ENCODE data around the gene PDE4A.
A peak's percentile ranks its signal among the peaks of the same experiment; 100 is the strongest.
"Not testable (repeated sequence)": the region's sequence is repeated elsewhere in the genome, so short reads cannot be mapped to it uniquely, and the experiment has no call there.

The PDE4A gene

DNA sequence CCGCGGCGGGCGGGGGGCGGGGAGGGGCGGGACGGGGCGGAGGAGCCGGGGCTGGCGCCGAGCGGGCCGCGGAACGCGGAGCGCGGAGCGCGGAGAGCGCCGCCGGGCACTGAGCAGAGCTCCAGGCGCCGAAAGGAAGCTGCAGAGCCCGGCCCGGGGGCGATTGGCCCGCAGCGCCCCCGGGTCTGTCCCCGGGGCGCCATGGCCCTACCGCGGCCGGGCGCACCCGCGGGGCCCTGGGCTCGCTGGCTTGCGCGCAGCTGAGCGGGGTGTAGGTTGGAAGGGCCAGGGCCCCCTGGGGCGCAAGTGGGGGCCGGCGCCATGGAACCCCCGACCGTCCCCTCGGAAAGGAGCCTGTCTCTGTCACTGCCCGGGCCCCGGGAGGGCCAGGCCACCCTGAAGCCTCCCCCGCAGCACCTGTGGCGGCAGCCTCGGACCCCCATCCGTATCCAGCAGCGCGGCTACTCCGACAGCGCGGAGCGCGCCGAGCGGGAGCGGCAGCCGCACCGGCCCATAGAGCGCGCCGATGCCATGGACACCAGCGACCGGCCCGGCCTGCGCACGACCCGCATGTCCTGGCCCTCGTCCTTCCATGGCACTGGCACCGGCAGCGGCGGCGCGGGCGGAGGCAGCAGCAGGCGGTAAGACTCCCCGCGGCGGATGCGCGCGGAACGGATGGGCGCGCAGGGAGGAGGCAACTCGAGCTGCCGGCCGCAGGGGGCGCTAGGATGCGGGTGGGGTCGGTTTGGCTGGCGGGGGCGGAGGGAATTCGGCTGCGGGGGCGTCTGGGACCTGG, at the start of gene PDE4A:
PDE4A (plus strand) TSS at position 95 of the 796 bp plus-strand sequence; CDS start at position 322, 227 bp downstream.
- peak in 2 of 4 experiments; percentile 34 to 41 for DNase-seq

DNA sequence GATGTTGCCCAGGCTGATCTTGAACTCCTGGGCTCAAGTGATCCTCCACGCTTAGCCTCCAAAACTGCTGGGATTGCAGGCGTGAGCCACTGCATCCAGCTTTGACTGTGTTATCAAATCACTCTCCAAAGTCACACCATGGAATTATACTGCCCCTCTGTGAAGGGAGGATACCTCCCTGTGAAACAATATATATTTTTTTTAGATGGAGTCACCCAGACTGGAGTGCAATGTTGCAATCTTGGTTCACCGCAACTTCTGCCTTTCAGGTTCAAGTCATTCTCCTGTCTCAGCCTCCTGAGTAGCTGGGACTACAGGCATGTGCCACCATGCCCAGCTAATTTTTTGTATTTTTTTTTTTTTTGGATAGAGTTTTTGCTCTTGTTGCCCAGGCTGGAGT, 47.6 kb upstream of the PDE4A start:
- DNase-seq: no peak

DNA sequence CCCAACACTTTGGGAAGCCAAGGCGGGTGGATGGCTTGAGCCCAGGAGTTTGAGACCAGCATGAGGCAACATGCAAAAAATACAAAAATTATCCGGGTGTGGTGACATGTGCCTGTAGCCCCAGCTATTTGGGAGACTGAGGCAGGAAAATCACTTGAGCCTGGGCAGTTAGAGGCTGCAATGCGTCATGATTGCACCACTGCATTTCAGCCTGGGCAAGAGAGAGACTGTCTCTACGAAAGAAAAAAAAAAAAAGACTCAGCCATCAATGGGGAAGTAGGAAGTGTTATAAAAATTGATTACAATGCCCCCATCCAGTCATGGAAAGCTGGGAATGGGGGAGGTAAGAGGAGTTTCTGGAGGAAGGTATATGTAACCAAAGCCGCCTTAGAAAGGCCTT, 45.4 kb upstream of the PDE4A start:
- DNase-seq: no peak

GRCh38 chr19:10377140-10377640, 43.1 kb upstream of the PDE4A start:
- DNase-seq: not testable (repeated sequence)

GRCh38 chr19:10378124-10378523, 42.2 kb upstream of the PDE4A start:
- no peak for DNase-seq

GRCh38 chr19:10379880-10380312, 40.4 kb upstream of the PDE4A start:
- no peak for DNase-seq

DNA sequence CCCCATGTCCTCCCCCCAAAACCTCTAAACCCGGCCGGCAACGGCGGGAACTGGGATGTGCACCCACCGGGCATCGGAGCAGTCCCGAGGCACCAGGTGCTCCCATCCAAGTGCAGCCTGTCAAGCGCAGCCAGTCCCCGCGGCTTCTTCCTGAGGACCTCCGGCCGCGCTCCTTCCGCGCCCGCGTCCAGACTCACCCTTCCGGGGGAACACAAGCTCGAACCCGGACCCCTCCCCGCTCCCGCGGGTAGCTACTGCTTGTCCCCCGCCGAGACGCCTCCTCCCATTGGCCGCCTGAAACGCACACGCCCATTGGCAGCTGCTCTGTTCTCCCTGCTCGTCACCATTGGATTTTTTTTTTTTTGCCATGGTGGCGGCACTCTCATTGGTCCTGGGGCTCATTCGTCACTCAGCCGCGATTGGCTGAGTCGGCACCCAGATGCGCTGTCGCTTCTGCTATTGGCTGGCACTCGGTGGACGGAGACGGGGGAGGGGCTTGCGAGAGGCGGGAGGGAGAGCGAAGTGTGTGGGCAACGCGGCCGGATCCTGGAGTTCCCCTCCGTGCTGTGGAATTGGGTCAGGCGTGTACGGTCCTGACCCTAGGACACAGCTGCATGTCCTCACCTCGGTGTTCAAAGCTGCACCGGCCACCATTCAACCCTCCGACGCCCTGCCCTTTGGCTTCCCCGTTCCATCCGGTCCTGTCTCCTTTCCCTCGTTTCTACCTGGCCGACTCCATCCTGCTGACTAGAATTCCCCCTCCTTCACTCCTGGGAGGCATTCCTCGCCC, 39.8 kb upstream of the PDE4A start, which contains the start of gene TYK2:
TYK2 (minus strand) TSS at position 260 of the 790 bp plus-strand sequence. CDS start 2,166 bp downstream, outside the sequence.
- DNase-seq: peak; percentile 91 to 94 (median 92)

- DNase-seq: not testable (repeated sequence)
These were observed 37.2 kb upstream of the PDE4A start for GRCh38 chr19:10383223-10383499.

GRCh38 chr19:10384580-10384979, 35.8 kb upstream of the PDE4A start:
- no peak for DNase-seq

GRCh38 chr19:10388957-10389356, 31.4 kb upstream of the PDE4A start:
- DNase-seq: peak; percentile 67 to 83 (median 80)

DNA sequence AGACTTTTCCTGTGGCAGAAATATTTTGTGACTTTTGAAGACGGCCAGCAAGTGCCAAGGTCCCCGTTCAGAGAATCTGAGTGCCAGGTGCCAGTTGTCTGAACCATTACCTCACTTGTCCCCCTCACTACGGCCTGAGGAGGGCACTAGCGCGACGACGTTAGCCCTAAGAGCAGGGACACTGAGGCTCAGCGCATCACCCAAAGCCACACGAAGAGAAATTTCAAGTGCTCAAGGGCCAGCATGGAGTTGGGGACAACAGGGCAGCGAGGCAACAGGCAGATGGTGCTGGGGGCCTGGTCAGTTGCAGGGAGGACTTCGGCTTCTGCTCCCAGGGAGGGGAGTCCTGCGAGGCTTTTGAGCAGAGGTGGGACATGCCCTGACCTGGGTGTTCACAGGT, 30.5 kb upstream of the PDE4A start:
- no peak for DNase-seq

DNA sequence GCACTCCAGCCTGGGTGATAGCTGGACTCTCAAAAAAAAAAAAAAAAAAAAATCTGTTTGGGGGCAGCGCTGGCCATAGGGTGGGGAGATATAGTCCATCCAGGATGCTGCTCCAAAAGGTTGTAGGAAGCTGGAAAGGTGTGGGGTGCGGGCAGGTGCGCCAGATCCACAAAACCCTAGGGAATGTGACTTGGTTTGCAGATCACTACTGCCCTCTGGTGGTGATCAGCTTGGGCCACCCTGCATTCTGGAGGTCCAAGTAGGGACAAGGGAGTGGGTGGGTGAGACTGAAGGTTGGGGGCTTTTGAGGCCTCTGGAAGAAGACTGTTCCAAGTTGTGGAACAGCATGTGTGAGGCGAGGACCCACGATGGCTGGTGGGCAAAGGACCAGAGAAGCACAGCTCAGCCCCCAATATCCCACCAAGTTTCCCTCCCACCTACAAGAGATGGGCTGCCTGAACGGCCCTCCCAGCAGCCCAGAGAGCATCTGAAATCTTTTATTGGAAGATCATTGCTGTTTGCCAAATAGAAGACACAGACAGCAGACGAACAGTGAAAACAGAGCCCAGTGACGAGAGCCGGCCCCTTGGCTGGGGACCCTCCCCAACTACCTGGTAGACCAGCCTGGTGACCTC, 29.6 kb upstream of the PDE4A start:
- peak in 3 of 4 experiments; percentile 15 to 40 (median 34) for DNase-seq

DNA sequence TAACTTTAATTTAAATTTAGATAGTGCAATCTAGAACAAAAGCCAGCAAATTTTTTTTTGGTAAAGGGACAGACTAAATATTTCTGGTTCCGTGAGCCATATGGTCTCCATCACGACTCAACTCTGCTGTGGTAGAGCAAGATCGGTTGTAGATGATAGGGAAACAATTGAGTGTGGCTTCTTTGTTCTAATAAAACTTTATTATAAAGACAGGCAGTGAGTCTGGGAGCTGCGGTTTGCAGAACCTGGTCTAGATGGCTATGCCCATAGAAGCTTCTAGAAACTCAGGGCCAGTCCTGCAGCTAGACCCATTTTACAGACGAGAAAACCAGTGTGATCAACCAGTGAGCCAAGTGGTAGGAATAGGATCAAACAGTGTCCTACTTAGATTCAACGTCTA, 28.2 kb upstream of the PDE4A start:
- no peak for DNase-seq

DNA sequence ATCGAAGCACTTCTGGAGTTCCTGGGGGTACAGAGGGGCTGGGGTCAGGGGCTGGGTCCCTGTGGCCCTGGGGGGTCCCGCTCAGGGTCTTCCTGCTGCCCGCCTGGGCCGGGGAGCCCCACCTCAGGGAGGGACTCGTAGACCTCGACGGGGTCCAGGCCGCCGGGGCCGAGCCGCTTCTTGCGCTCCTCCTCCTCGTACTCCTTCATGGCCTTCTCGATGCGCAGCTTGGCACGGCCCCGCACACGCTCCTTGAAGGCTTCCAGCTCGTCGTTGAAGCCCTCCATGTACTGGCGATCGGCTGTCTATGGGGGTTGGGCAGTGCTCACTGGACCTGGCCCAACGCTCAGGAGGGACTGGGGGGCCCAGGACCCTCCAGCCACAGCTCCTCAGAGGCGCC, 27.2 kb upstream of the PDE4A start:
- DNase-seq: no peak

DNA sequence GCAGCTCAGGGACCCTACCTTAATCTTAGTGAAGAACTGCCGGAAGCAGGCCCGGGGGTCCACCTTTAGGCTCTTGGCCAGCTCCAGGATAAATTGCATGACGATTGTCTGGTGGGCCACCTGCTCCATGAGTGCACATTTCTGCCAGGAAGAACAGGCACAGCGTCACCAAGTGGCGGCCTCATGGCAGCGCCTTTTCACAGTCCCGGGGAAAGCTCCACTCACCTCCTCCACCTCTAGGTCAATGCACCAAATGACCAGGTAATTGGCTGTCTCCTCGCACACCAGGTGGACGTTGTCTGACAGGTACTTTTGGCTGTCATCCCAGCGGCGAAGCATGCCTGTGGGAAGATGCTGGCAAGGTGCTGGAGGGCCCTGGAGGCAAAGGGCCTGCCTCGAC, 25.3 kb upstream of the PDE4A start:
- no peak for DNase-seq

DNA sequence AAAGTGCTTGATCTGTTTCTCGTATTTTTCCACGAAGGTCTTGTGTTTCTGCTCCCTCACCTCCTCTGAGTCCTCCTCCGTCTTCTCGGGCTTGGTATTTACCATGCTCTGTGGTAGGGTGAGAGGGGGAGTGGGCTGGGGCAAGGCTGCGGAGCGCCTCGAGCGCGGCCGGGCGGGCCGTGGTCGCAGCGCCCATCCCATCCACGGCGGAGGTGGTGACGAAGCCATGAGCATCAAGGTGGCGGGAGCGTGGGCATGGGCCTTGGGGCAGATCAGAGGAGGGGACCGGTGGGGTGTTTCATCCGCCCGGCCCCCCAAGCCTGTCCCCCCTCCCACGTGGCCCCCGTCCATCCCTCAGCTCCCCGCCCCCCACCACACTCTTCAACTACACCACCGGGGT, 24.9 kb upstream of the PDE4A start:
- no peak for DNase-seq

DNA sequence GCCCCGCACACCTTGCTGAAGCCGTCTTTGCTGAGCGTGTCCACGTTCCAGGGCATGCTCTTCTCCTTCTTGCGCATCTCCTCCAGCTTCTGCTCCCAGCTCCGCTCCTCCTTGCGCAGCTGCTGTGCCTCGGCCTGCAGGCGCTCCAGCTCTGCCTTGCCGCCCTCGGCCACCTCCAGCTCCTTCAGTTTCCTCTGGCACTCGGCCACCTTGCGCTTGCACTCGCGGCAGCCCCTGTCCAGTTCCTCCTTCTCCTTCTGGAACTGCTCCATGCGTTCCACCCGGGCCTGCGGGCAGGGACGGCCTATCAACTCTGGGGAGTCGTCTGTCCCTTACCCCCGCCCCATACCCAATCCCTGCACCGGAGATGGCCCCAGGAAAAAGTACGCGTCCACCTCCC, 24.4 kb upstream of the PDE4A start:
- DNase-seq: no peak

- no peak for DNase-seq
These were observed 21.5 kb upstream of the PDE4A start for GRCh38 chr19:10398819-10399218.

DNA sequence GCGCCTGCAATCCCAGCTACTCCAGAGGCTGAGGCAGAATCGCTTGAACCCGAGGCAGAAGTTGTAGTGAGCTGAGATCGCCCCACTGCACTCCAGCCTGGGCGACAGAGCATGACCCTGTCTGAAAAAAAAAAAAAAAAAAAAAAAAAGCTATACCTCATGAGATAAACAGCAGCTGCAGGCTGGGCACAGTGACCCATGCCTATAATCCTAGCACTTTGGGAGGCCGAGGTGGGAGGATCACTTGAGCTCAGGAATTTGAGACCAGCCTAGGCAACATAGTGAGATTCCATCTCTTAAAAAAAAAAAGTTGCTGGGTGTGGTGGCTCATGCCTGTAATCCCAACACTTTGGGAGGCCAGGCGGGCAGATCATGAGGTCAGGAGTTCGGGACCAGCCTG, 21.0 kb upstream of the PDE4A start:
- not testable (repeated sequence) for DNase-seq

GRCh38 chr19:10399878-10400277, 20.5 kb upstream of the PDE4A start:
- DNase-seq: no peak

DNA sequence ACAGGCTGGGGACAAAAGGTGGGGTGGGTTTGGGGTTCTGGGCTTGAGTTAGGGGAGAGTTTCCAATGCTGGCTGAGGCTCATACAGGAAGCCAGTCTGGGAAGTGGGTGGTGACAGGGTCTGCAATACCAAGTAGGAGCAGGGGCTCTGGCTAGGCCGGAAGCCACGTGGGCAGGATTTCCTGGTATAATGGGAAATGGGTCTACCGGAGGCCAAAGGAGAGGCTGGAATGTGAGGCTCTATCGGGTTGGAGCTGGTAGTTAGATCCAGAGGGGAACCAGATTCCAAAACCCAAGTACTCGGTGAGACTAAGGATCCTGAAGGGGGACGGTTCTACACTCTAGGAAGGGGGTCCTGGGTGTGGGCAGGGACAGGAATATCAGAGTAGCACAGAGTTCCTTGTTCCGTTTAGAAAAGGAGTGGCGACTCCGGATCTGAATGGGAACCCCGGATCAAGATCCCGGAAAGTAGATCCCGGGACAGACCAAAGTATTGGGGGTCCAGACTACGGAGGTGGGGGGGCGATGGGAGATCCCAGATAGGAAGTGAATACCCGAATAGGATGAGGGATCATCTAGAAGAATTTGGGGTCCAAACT, 17.8 kb upstream of the PDE4A start:
- no peak for DNase-seq

DNA sequence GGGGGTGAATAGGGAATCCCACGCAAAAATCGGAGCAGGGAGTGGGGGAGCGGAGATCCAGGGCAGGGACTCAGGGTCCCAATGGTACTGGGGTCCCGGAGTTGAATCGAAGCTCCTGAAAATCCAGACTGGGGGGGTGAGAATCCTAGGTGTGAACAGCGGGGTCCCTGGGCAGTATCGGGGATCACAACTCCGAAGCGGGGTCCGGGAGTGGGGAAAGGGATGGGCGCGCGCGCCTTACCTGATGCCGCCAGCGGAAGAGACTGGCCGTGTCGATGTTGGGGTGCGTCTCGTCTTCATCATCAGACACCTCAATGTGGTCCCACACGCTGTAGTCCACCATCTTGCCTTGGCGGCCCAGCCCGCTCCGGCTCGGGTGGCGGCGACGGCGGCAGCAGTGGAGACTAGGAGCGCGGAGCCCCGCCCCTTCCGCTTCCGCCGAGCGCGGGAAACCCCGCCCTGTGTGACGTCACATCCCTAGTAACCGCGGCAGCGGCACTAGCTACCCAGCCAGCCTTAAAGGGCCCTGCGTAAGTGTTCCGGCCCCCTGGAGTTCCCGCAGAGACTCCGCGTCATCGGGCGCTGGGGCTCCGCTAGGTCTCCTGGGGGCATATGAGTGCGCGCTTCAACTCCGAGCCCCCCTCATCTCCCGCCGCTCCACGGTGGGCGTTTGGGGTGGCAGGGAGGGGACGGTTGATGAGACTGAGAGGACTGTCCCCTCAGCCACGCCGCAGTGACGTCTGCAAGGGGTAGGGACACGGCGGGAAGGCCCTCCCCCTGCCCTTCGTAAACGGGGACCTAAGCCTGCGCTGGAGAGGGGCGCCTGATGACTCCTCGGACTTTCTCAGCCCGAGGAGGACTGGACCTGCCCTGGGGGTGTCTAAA, 17.0 kb upstream of the PDE4A start, which contains the start of gene CDC37:
CDC37 (minus strand) TSS at position 406 of the 885 bp plus-strand sequence; CDS start at position 343, 63 bp downstream.
- peak; percentile 95 to 98 (median 97) for DNase-seq

Measured in activated naive CD4-positive, alpha-beta T cell (primary cell).